IMR-90 (cell line): ENCODE data around the gene TTF1. TPM values are rescaled to one million over a fixed set of nuclear protein-coding genes. Genes with fewer than 3 reads are reported as not detected.
A peak's percentile ranks its signal among the peaks of the same experiment; 100 is the strongest.

Experiments used
- ATAC-seq: fragments of 200-7000 bp; cut with Tn5 transposase; 2 replicates; pipeline ENCODE4 v1.9.1; 2020; ENCODE audit warnings: low read depth, mild to moderate bottlenecking, moderate library complexity
- BruUV-seq: library from RNA; stranded (reverse); fragments of 400-500 nt; replicated peaks from 2 replicates; lab custom pipeline; 2021; lab: Mats Ljungman, UMichigan
- CTCF ChIA-PET: fragments of 300-600 bp; formaldehyde crosslinking; extraction: SDS; loops from one replicate; lab custom pipeline; 2021; ENCODE audit warnings: antibody characterized with exemption; lab: Yijun Ruan, JAX
- POLR2A ChIA-PET: fragments of 300-600 bp; sonication (Branson Sonifier 250); formaldehyde crosslinking; loops from one replicate; lab custom pipeline; 2022; ENCODE audit warnings: antibody characterized with exemption; ENCODE audit not compliant: unreplicated experiment; lab: Charles Lee
- DNase-seq: peaks from one replicate; pipeline ENCODE4 v3.0.0; 2013
- H2AFZ ChIP-seq: replicated peaks from 2 replicates; pipeline ENCODE3; 2013; ENCODE audit warnings: low read length, mild to moderate bottlenecking; ENCODE audit not compliant: poor library complexity
- H2AK5ac ChIP-seq: 2 replicates; pipeline ENCODE4 v1.6.1; 2013; ENCODE audit warnings: low read depth, low read length, inconsistent platforms
- H2AK9ac ChIP-seq: replicated peaks from 2 replicates; pipeline ENCODE3; 2013; ENCODE audit warnings: mild to moderate bottlenecking, low read depth, low read length, moderate library complexity; ENCODE audit not compliant: poor library complexity
- H2BK120ac ChIP-seq: 2 replicates; pipeline ENCODE4 v1.6.1; 2013; ENCODE audit warnings: low read depth, low read length, inconsistent platforms
- H2BK15ac ChIP-seq: 3 replicates; pipeline ENCODE4 v1.6.1; 2013; ENCODE audit warnings: low read depth, low read length, inconsistent platforms
- H2BK20ac ChIP-seq: 2 replicates; pipeline ENCODE4 v1.6.1; 2013; ENCODE audit warnings: low read depth, mild to moderate bottlenecking, inconsistent platforms, low read length, moderate library complexity
- H2BK5ac ChIP-seq: 2 replicates; pipeline ENCODE4 v1.6.1; 2013; ENCODE audit warnings: mild to moderate bottlenecking, low read depth, low read length, inconsistent platforms; ENCODE audit not compliant: poor library complexity, severe bottlenecking
- H3K14ac ChIP-seq: replicated peaks from 2 replicates; pipeline ENCODE4 v1.6.1; 2013; ENCODE audit warnings: low read depth, low read length, inconsistent platforms
- H3K18ac ChIP-seq: 2 replicates; pipeline ENCODE4 v1.6.1; 2013; ENCODE audit warnings: low read depth, low read length, control low read depth
- H3K23ac ChIP-seq: 2 replicates; pipeline ENCODE4 v1.6.1; 2013; ENCODE audit warnings: low read depth, low read length, inconsistent platforms
- H3K27ac ChIP-seq: 2 replicates; pipeline ENCODE4 v1.5.1; 2013; ENCODE audit warnings: mild to moderate bottlenecking, control low read depth, low read length; ENCODE audit not compliant: insufficient read depth
- H3K27me3 ChIP-seq: 2 replicates; pipeline ENCODE4 v1.6.1; 2013; ENCODE audit warnings: low read length; ENCODE audit not compliant: control insufficient read depth, insufficient read depth
- H3K36me3 ChIP-seq: 2 replicates; pipeline ENCODE4 v1.6.1; 2013; ENCODE audit warnings: low read length, mixed read lengths; ENCODE audit not compliant: control insufficient read depth, insufficient read depth
- H3K4ac ChIP-seq: 2 replicates; pipeline ENCODE4 v1.6.1; 2013; ENCODE audit warnings: low read depth, low read length, inconsistent platforms
- H3K4me1 ChIP-seq: 2 replicates; pipeline ENCODE4 v1.6.1; 2013; ENCODE audit warnings: low read length, mixed read lengths; ENCODE audit not compliant: control insufficient read depth, insufficient read depth
- H3K4me2 ChIP-seq: 2 replicates; pipeline ENCODE4 v1.6.1; 2013; ENCODE audit warnings: low read depth, mild to moderate bottlenecking, control low read depth, low read length, moderate library complexity
- H3K4me3 ChIP-seq: 2 replicates; pipeline ENCODE4 v1.5.1; 2013; ENCODE audit warnings: low read depth, mild to moderate bottlenecking, control low read depth, low read length, moderate library complexity; ENCODE audit not compliant: insufficient read depth
- H3K56ac ChIP-seq: 2 replicates; pipeline ENCODE4 v1.6.1; 2013; ENCODE audit warnings: low read length, inconsistent platforms; ENCODE audit not compliant: insufficient read depth; ENCODE audit errors: extremely low read depth
- H3K79me1 ChIP-seq, 2 experiments: 2 replicates each; pipeline ENCODE4 v1.6.1; 2013; ENCODE audit warnings: low read length in 2 of 2, inconsistent platforms in 1 of 2, low read depth in 1 of 2
- H3K9ac ChIP-seq: 2 replicates; pipeline ENCODE4 v1.6.1; 2013; ENCODE audit warnings: low read depth, low read length, control low read depth
- H3K9me1 ChIP-seq: 2 replicates; pipeline ENCODE4 v1.6.1; 2013; ENCODE audit warnings: low read length, inconsistent platforms; ENCODE audit not compliant: insufficient read depth
- H3K9me3 ChIP-seq: 2 replicates; pipeline ENCODE4 v1.6.1; 2013; ENCODE audit warnings: low read length; ENCODE audit not compliant: control insufficient read depth, insufficient read depth
- H4K20me1 ChIP-seq: 2 replicates; pipeline ENCODE4 v1.6.1; 2013; ENCODE audit warnings: low read length, inconsistent platforms; ENCODE audit not compliant: insufficient read depth
- H4K5ac ChIP-seq: 2 replicates; pipeline ENCODE4 v1.6.1; 2013; ENCODE audit warnings: mild to moderate bottlenecking, low read depth, low read length, control low read depth
- H4K8ac ChIP-seq, 2 experiments: 2 replicates each; pipeline ENCODE4 v1.6.1; 2013; ENCODE audit warnings: low read depth in 2 of 2, low read length in 2 of 2, control low read depth in 1 of 2, inconsistent platforms in 1 of 2
- H4K91ac ChIP-seq: 2 replicates; pipeline ENCODE4 v1.6.1; 2013; ENCODE audit warnings: low read depth, low read length, inconsistent platforms; ENCODE audit not compliant: insufficient read depth
- BHLHE40 ChIP-seq: fragments of 150-350 bp; IDR thresholded peaks from 2 replicates; pipeline ENCODE4 v1.6.1; 2016; ENCODE audit warnings: mild to moderate bottlenecking, low read depth, low read length
- CEBPB ChIP-seq: IDR thresholded peaks from 2 replicates; pipeline ENCODE4 v1.6.1; 2012; ENCODE audit warnings: low read depth, low read length, improper control_type of control experiment
- CHD1 ChIP-seq: IDR thresholded peaks from 2 replicates; pipeline ENCODE4 v1.6.1; 2012; ENCODE audit warnings: low read depth, low read length, improper control_type of control experiment
- ELK1 ChIP-seq: fragments of 150-350 bp; IDR thresholded peaks from 2 replicates; pipeline ENCODE4 v1.6.1; 2016; ENCODE audit warnings: low read depth, mild to moderate bottlenecking, low read length, moderate library complexity, borderline replicate concordance
- MAFK ChIP-seq: IDR thresholded peaks from 2 replicates; pipeline ENCODE4 v1.6.1; 2012; ENCODE audit warnings: low read depth, low read length, improper control_type of control experiment
- MAZ ChIP-seq: IDR thresholded peaks from 2 replicates; pipeline ENCODE4 v1.6.1; 2012; ENCODE audit warnings: low read depth, mild to moderate bottlenecking, low read length, improper control_type of control experiment, moderate library complexity, borderline replicate concordance
- MXI1 ChIP-seq: IDR thresholded peaks from 2 replicates; pipeline ENCODE4 v1.6.1; 2012; ENCODE audit warnings: low read depth, mild to moderate bottlenecking, low read length, moderate library complexity, borderline replicate concordance
- NFE2L2 ChIP-seq: fragments of 150-350 bp; IDR thresholded peaks from 2 replicates; pipeline ENCODE4 v1.6.1; 2016; ENCODE audit warnings: low read depth, mild to moderate bottlenecking, low read length
- RAD21 ChIP-seq: IDR thresholded peaks from 2 replicates; pipeline ENCODE4 v1.6.1; 2012; ENCODE audit warnings: low read length, improper control_type of control experiment
- RCOR1 ChIP-seq: IDR thresholded peaks from 2 replicates; pipeline ENCODE4 v1.6.1; 2012; ENCODE audit warnings: mild to moderate bottlenecking, low read length, improper control_type of control experiment; ENCODE audit not compliant: insufficient replicate concordance
- RFX5 ChIP-seq: IDR thresholded peaks from 2 replicates; pipeline ENCODE4 v1.8.0; 2012; ENCODE audit warnings: low read depth, mild to moderate bottlenecking, low read length, moderate library complexity
- USF2 ChIP-seq: fragments of 150-350 bp; IDR thresholded peaks from 2 replicates; pipeline ENCODE4 v1.6.1; 2017; ENCODE audit warnings: mild to moderate bottlenecking, antibody characterized with exemption, low read length, low read depth
- WGBS, 2 experiments: methylation state at CpG; one replicate each; pipeline versions ENCODE4 v1.1.5 to v1.1.7; 2013; ENCODE audit warnings: missing lambda C conversion rate in 2 of 2; ENCODE audit not compliant: insufficient read length in 1 of 2; ENCODE audit errors: extremely low coverage in 2 of 2; 5-methylcytosine and 5-hydroxymethylcytosine counted together
- dilution Hi-C: fragments of 300-500 bp; cut with HindIII; formaldehyde crosslinking; loops from one replicate; pipeline ENCODE4 v1.14.3; 2018; ENCODE audit warnings: low sequenced_read_pairs; ENCODE audit not compliant: unreplicated experiment
- in situ Hi-C: fragments of 300-500 bp; cut with MboI; formaldehyde crosslinking; loops from 3 replicates; pipeline ENCODE4 v1.14.3; 2019; ENCODE audit warnings: low sequenced_read_pairs, inconsistent platforms, mixed read lengths
- intact Hi-C: fragments of 100-400 bp; cut with micrococcal nuclease; formaldehyde crosslinking; loops from 2 replicates; pipeline ENCODE4 v1.10.0; 2022
- polyA plus RNA-seq, 3 experiments: library from polyadenylated mRNA; depleted of rRNA; stranded (reverse); fragments of >200 nt; gene quantifications; 2 replicates each; pipeline ENCODE4 v1.2.3, GENCODE V29; 2012; ENCODE audit warnings: low replicate concordance in 1 of 3
- total RNA-seq: library from RNA; depleted of rRNA; stranded (reverse); fragments of >200 nt; gene quantifications from 2 replicates; pipeline ENCODE4 v1.2.3, GENCODE V29; 2012

TTF1 gene
- total and polyA plus RNA-seq, 2 of the 4 experiments (the other 2 are of a cell fraction), result 6.5 to 12.0 TPM

- no peak for TF ChIP-seq USF2
- no peak for TF ChIP-seq NFE2L2
Measured at GRCh38 chr9:132354637-132355355, 51.8 kb downstream of the TTF1 start, which contains the start of gene SETX (continued).

GRCh38 chr9:132351404-132352045, 55.1 kb downstream of the TTF1 start:
- in situ Hi-C loops (no loop called here), dilution Hi-C loops (no loop called here), intact Hi-C loops (no loop called here)
- no peak for DNase-seq
- no peak overlapping the region for H4K91ac ChIP-seq
- no peak overlapping the region for H2AK5ac ChIP-seq
- no peaks in the 10 kb centered on the region for H3K9me3 ChIP-seq
- H3K9me1 ChIP-seq, result 0 out of 2 replicates have a peak, but pooled peaks cover 9% of the 10 kb centered on the region
- no peak overlapping the region for H2AFZ ChIP-seq
- ChIA-PET CTCF (no interaction called here), POLR2A (no interaction called here)
- H3K4ac ChIP-seq, result no peak overlapping the region
- no peak overlapping the region for H2BK15ac ChIP-seq
- H2BK5ac ChIP-seq, result no peak overlapping the region
- peak overlapping the region; percentile 27; the same call in 1 of the 2 replicates for H3K4me2 ChIP-seq
- H3K4me3 ChIP-seq, result no peak overlapping the region
- BruUV-seq, result no TSS peak
- H3K18ac ChIP-seq, result no peak overlapping the region
- H3K36me3 ChIP-seq, result peaks cover 39% of the 10 kb centered on the region
- no peak overlapping the region for H3K9ac ChIP-seq
- peaks cover 32 to 61% of the 10 kb centered on the region in 2 experiments for H3K79me1 ChIP-seq
- H4K20me1 ChIP-seq, result peaks cover 24% of the 10 kb centered on the region; the same call in 1 of the 2 replicates
- H3K27ac ChIP-seq, result no peak overlapping the region
- 100% methylated on average over 1 of the region's 3 CpGs; no CpG with 5 or more reads in 1 of the 2 experiments for WGBS, 2 experiments
- no peak overlapping the region for H2BK120ac ChIP-seq
- no peak overlapping the region for H3K56ac ChIP-seq
- H4K8ac ChIP-seq, result no peak overlapping the region
- H4K5ac ChIP-seq, result no peak overlapping the region
- no peak overlapping the region for H2BK20ac ChIP-seq
- ATAC-seq, result no peak
- no peaks in the 10 kb centered on the region for H3K27me3 ChIP-seq
- H2AK9ac ChIP-seq, result no peak overlapping the region
- H3K14ac ChIP-seq, result no peak overlapping the region
- peaks cover 7% of the 10 kb centered on the region for H3K4me1 ChIP-seq
- no peak overlapping the region; the same call in 1 of the 2 replicates for H3K23ac ChIP-seq
- TF ChIP-seq MAFK, result no peak
- no peak for TF ChIP-seq CHD1
- TF ChIP-seq CEBPB, result no peak
- no peak for TF ChIP-seq RAD21
- no peak for TF ChIP-seq BHLHE40
- TF ChIP-seq ELK1, result no peak
- no peak for TF ChIP-seq NFE2L2
- TF ChIP-seq RCOR1, result no peak
- no peak for TF ChIP-seq MAZ
- TF ChIP-seq MXI1, result no peak
- TF ChIP-seq RFX5, result no peak
